ENCODE measurements around the gene SCMH1. TPM values are rescaled to one million over a fixed set of nuclear protein-coding genes. Genes with fewer than 3 reads are reported as not detected.
"Not testable (repeated sequence)": the region's sequence is repeated elsewhere in the genome, so short reads cannot be mapped to it uniquely, and the experiment has no call there.

The SCMH1 gene
- total RNA-seq, 1 experiment from 2014 or later, result 55.9 TPM

- Mint-ChIP-seq H3K27ac (ENCODE audit: low read depth, unreplicated experiment) (no peak overlapping the region), H3K36me3 (ENCODE audit: insufficient read depth, unreplicated experiment) (peaks cover 23% of the 10 kb centered on the region), H3K27me3 (ENCODE audit: insufficient read depth, unreplicated experiment) (no peaks in the 10 kb centered on the region), H3K9me3 (ENCODE audit: unreplicated experiment) (no peaks in the 10 kb centered on the region), H3K4me3 (ENCODE audit: unreplicated experiment) (no peak overlapping the region), H3K4me1 (ENCODE audit: insufficient read depth, unreplicated experiment) (peaks cover 9% of the 10 kb centered on the region)
- intact Hi-C loops (cut with micrococcal nuclease), result no loop called here
- no TSS peak for BruUV-seq (replicated peaks)
- ChIA-PET CTCF (interaction anchor here (0.7 kb wide), 1 partner anchor 81 kb away, joined by 4 read pairs; no protein-coding TSS in a partner anchor), POLR2A (no interaction called here)
- no peak for DNase-seq (ENCODE audit: unreplicated experiment)
- TF ChIP-seq, protein P1, sequence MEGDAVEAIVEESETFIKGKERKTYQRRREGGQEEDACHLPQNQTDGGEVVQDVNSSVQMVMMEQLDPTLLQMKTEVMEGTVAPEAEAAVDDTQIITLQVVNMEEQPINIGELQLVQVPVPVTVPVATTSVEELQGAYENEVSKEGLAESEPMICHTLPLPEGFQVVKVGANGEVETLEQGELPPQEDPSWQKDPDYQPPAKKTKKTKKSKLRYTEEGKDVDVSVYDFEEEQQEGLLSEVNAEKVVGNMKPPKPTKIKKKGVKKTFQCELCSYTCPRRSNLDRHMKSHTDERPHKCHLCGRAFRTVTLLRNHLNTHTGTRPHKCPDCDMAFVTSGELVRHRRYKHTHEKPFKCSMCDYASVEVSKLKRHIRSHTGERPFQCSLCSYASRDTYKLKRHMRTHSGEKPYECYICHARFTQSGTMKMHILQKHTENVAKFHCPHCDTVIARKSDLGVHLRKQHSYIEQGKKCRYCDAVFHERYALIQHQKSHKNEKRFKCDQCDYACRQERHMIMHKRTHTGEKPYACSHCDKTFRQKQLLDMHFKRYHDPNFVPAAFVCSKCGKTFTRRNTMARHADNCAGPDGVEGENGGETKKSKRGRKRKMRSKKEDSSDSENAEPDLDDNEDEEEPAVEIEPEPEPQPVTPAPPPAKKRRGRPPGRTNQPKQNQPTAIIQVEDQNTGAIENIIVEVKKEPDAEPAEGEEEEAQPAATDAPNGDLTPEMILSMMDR (IDR thresholded peaks at IDR 0.05; ENCODE audit: unreplicated experiment), result no peak
These were observed 123.5 kb downstream of the SCMH1 start for GRCh38 chr1:41118645-41119044.

- peaks cover 33% of the 10 kb centered on the region for H3K36me3 Mint-ChIP-seq (ENCODE audit: insufficient read depth, unreplicated experiment)
- H3K9me3 Mint-ChIP-seq (ENCODE audit: unreplicated experiment); intact Hi-C loops (cut with micrococcal nuclease); H3K4me3 Mint-ChIP-seq (ENCODE audit: unreplicated experiment); POLR2A ChIA-PET; H3K4me1 Mint-ChIP-seq (ENCODE audit: insufficient read depth, unreplicated experiment); H3K27ac Mint-ChIP-seq (ENCODE audit: low read depth, unreplicated experiment); CTCF ChIA-PET; DNase-seq (ENCODE audit: unreplicated experiment); BruUV-seq (replicated peaks); H3K27me3 Mint-ChIP-seq (ENCODE audit: insufficient read depth, unreplicated experiment): not testable (repeated sequence)
These were observed 124.9 kb downstream of the SCMH1 start for GRCh38 chr1:41117241-41117640.

GRCh38 chr1:41110736-41111135, 131.4 kb downstream of the SCMH1 start:
- H3K4me3 Mint-ChIP-seq (ENCODE audit: unreplicated experiment), result peak overlapping the region; percentile 22
- no peaks in the 10 kb centered on the region for H3K9me3 Mint-ChIP-seq (ENCODE audit: unreplicated experiment)
- CTCF ChIA-PET, result interaction anchor here (0.9 to 3.3 kb wide), 4 partner anchors 12 to 103 kb away, joined by 3 to 14 read pairs (median 4); no protein-coding TSS in a partner anchor
- H3K4me1 Mint-ChIP-seq (ENCODE audit: insufficient read depth, unreplicated experiment), result peaks cover 36% of the 10 kb centered on the region
- DNase-seq (ENCODE audit: unreplicated experiment), result no peak
- POLR2A ChIA-PET, result interaction anchor here (1.1 to 3.3 kb wide), 9 partner anchors 9 to 307 kb away, joined by 3 to 23 read pairs (median 4); no protein-coding TSS in a partner anchor
- intact Hi-C loops (cut with micrococcal nuclease), result loop anchor here (2.0 kb wide), 1 partner anchor 24 kb away; no protein-coding TSS in a partner anchor
- TF ChIP-seq, protein P1 (IDR thresholded peaks at IDR 0.05; ENCODE audit: unreplicated experiment), result no peak
- no peaks in the 10 kb centered on the region for H3K27me3 Mint-ChIP-seq (ENCODE audit: insufficient read depth, unreplicated experiment)
- H3K36me3 Mint-ChIP-seq (ENCODE audit: insufficient read depth, unreplicated experiment), result peaks cover 14% of the 10 kb centered on the region
- no TSS peak for BruUV-seq (replicated peaks)
- peak overlapping the region; percentile 76 for H3K27ac Mint-ChIP-seq (ENCODE audit: low read depth, unreplicated experiment)

- H3K4me3 Mint-ChIP-seq (ENCODE audit: unreplicated experiment), result peak overlapping the region; percentile 57
- ChIA-PET POLR2A (interaction anchor here (0.8 to 3.3 kb wide), 15 partner anchors 9 to 307 kb away, joined by 3 to 23 read pairs (median 4); no protein-coding TSS in a partner anchor), CTCF (interaction anchor here (0.9 to 1.1 kb wide), 3 partner anchors 13 to 103 kb away, joined by 3 to 4 read pairs (median 3); no protein-coding TSS in a partner anchor)
- no peaks in the 10 kb centered on the region for H3K27me3 Mint-ChIP-seq (ENCODE audit: insufficient read depth, unreplicated experiment)
- intact Hi-C loops (cut with micrococcal nuclease), result loop anchor here (2.0 kb wide), 1 partner anchor 25 kb away; no protein-coding TSS in a partner anchor
- H3K4me1 Mint-ChIP-seq (ENCODE audit: insufficient read depth, unreplicated experiment), result peaks cover 36% of the 10 kb centered on the region
- no peaks in the 10 kb centered on the region for H3K9me3 Mint-ChIP-seq (ENCODE audit: unreplicated experiment)
- DNase-seq (ENCODE audit: unreplicated experiment), result no peak
- no TSS peak for BruUV-seq (replicated peaks)
- peaks cover 10% of the 10 kb centered on the region for H3K36me3 Mint-ChIP-seq (ENCODE audit: insufficient read depth, unreplicated experiment)
- TF ChIP-seq, protein P1 (IDR thresholded peaks at IDR 0.05; ENCODE audit: unreplicated experiment), result no peak
- peak overlapping the region; percentile 76 for H3K27ac Mint-ChIP-seq (ENCODE audit: low read depth, unreplicated experiment)
These were observed 131.8 kb downstream of the SCMH1 start for GRCh38 chr1:41110286-41110685.
